B cell (primary cell): Measurements from ENCODE around the gene SEMA7A. TPM values are rescaled to one million over a fixed set of nuclear protein-coding genes. Genes with fewer than 3 reads are reported as not detected.
A peak's percentile ranks its signal among the peaks of the same experiment; 100 is the strongest.

ENCODE experiments used
- ATAC-seq: fragments of 200-7000 bp; cut with Tn5 transposase; one replicate; pipeline ENCODE4 v1.10.0; 2021; ENCODE audit warnings: low read depth, mild to moderate bottlenecking, moderate number of reproducible peaks, moderate library complexity
- CTCF ChIA-PET: fragments of 350-600 bp; sonication (Branson Sonifier 250); formaldehyde crosslinking; loops from one replicate; lab custom pipeline; 2021; ENCODE audit warnings: antibody characterized with exemption, inconsistent platforms; lab: Charles Lee
- POLR2A ChIA-PET: fragments of 350-600 bp; sonication (Branson Sonifier 250); formaldehyde crosslinking; loops from one replicate; lab custom pipeline; 2021; ENCODE audit warnings: antibody characterized with exemption; lab: Charles Lee
- DNase-seq: peaks from one replicate; pipeline ENCODE4 v3.0.0; 2013
- H2AFZ ChIP-seq: 2 replicates; pipeline ENCODE4 v1.6.1; 2012; ENCODE audit warnings: mild to moderate bottlenecking, low read depth, low read length; ENCODE audit not compliant: insufficient read depth, poor library complexity, severe bottlenecking
- H3K27ac ChIP-seq, 2 donors: 1 replicate in 1 of 2; 2 replicates in 1 of 2; pipeline ENCODE4 v1.5.1; 2012 to 2013; ENCODE audit warnings: low read length in 2 of 2, mild to moderate bottlenecking in 2 of 2, moderate library complexity in 1 of 2
- H3K27me3 ChIP-seq, 4 experiments: fragments of 200-600 bp in 1 of 4; sonication (generic) in 1 of 4; replicated peaks in 1 of 4; 1 replicate in 2 of 4; 2 replicates in 2 of 4; pipeline versions ENCODE4 v1.6.1 to v1.7.0; 2013 to 2016; ENCODE audit warnings: low read length in 3 of 4, mild to moderate bottlenecking in 2 of 4, mixed read lengths in 1 of 4, moderate library complexity in 1 of 4; ENCODE audit not compliant: insufficient read depth in 4 of 4, control insufficient read depth in 3 of 4; ENCODE audit errors: control extremely low read depth in 1 of 4
- H3K36me3 ChIP-seq, 2 experiments: replicated peaks in 1 of 2; 1 replicate in 1 of 2; 2 replicates in 1 of 2; pipeline versions ENCODE4 v1.6.1 to v1.7.1; 2013; ENCODE audit warnings: low read length in 1 of 2; ENCODE audit not compliant: insufficient read depth in 2 of 2, control insufficient read depth in 1 of 2; ENCODE audit errors: control extremely low read depth in 1 of 2, extremely low read depth in 1 of 2
- H3K4me1 ChIP-seq, 2 donors: fragments of 200-600 bp in 1 of 2; sonication (generic) in 1 of 2; 1 replicate in 1 of 2; 2 replicates in 1 of 2; pipeline versions ENCODE4 v1.5.1 to v1.6.1; 2013 to 2017; ENCODE audit warnings: low read length in 2 of 2; ENCODE audit not compliant: control insufficient read depth in 2 of 2, insufficient read depth in 2 of 2
- H3K4me2 ChIP-seq: replicated peaks from 2 replicates; pipeline ENCODE3; 2012; ENCODE audit warnings: mild to moderate bottlenecking, low read depth, low read length; ENCODE audit not compliant: poor library complexity, severe bottlenecking
- H3K4me3 ChIP-seq, 5 experiments: fragments of 200-600 bp in 1 of 5; sonication (generic) in 1 of 5; 1 replicate in 3 of 5; 2 replicates in 2 of 5; pipeline versions ENCODE4 v1.5.1 to v1.7.0; 2011 to 2016; ENCODE audit warnings: low read length in 4 of 5, mild to moderate bottlenecking in 4 of 5, low read depth in 2 of 5, control low read depth in 1 of 5, moderate library complexity in 1 of 5; ENCODE audit not compliant: insufficient read depth in 1 of 5; ENCODE audit errors: control extremely low read depth in 1 of 5, extremely low read depth in 1 of 5
- H3K79me2 ChIP-seq: fragments of 200-600 bp; sonication (generic); one replicate; pipeline ENCODE4 v1.6.0; 2016; ENCODE audit warnings: low read length; ENCODE audit not compliant: control insufficient read depth, insufficient read depth
- H3K9ac ChIP-seq: fragments of 200-600 bp; sonication (generic); 2 replicates; pipeline ENCODE4 v1.6.1; 2017; ENCODE audit warnings: mild to moderate bottlenecking, low read length, moderate library complexity
- H3K9me3 ChIP-seq, 3 donors: one replicate each; pipeline versions ENCODE4 v1.6.1 to v1.7.1; 2013; ENCODE audit warnings: low read length in 2 of 3; ENCODE audit not compliant: control insufficient read depth in 2 of 3, insufficient read depth in 1 of 3; ENCODE audit errors: control extremely low read depth in 1 of 3
- H4K20me1 ChIP-seq: 2 replicates; pipeline ENCODE4 v1.6.0; 2012; ENCODE audit warnings: mild to moderate bottlenecking, low read length; ENCODE audit not compliant: insufficient read depth, control insufficient read depth, poor library complexity, severe bottlenecking
- H3K27ac Mint-ChIP-seq: one replicate; pipeline ENCODE4 v1.8.0; 2021; ENCODE audit warnings: mixed read lengths
- H3K27me3 Mint-ChIP-seq: one replicate; pipeline ENCODE4 v1.8.0; 2021; ENCODE audit warnings: mixed read lengths
- H3K4me1 Mint-ChIP-seq: one replicate; pipeline ENCODE4 v1.8.0; 2021; ENCODE audit warnings: mixed read lengths
- H3K4me3 Mint-ChIP-seq: one replicate; pipeline ENCODE4 v1.8.0; 2021; ENCODE audit warnings: mixed read lengths
- H3K9me3 Mint-ChIP-seq: one replicate; pipeline ENCODE4 v1.8.0; 2022; ENCODE audit warnings: mixed read lengths; ENCODE audit not compliant: insufficient read depth
- EZH2 ChIP-seq: IDR thresholded peaks from 2 replicates; pipeline ENCODE4 v1.6.1; 2012; ENCODE audit warnings: borderline replicate concordance, low read depth, mild to moderate bottlenecking, moderate library complexity, low read length; ENCODE audit not compliant: insufficient read depth, poor library complexity, severe bottlenecking
- WGBS: methylation state at CpG from one replicate; pipeline ENCODE4 v1.1.5; 2013; ENCODE audit warnings: missing lambda C conversion rate; ENCODE audit not compliant: insufficient coverage; 5-methylcytosine and 5-hydroxymethylcytosine counted together
- intact Hi-C: fragments of 100-400 bp; cut with micrococcal nuclease; formaldehyde crosslinking; loops from one replicate; pipeline ENCODE4 v1.10.0; 2022
- polyA plus RNA-seq: library from polyadenylated mRNA; depleted of rRNA; stranded (reverse); fragments of >200 nt; gene quantifications from 2 replicates; pipeline ENCODE4 v1.2.3, GENCODE V29; 2012
- total RNA-seq, 2 donors: library from RNA; stranded (reverse); fragments of 120-200 nt in 1 of 2; gene quantifications; 1 replicate in 1 of 2; 2 replicates in 1 of 2; pipeline versions ENCODE4 v1.2.3 to v1.2.4, GENCODE V29; 2013 to 2022
- TF ChIP-seq, protein P1 (sequence below): fragments of 200-600 bp; IDR thresholded peaks from one replicate; pipeline ENCODE4 v1.8.0; 2022; ENCODE audit warnings: antibody characterized with exemption, mild to moderate bottlenecking

The SEMA7A gene
- total and polyA plus RNA-seq, 2 donors (not counting 1 experiment from before 2014, with no cell fraction given), result 42.0 to 44.2 TPM

GRCh38 chr15:74413350-74414080 is 20.2 kb downstream of the SEMA7A start:
- no peak overlapping the region for H3K4me3 ChIP-seq
- H3K4me3 Mint-ChIP-seq, result no peak overlapping the region
- no peak for DNase-seq
- H3K79me2 ChIP-seq, result peaks cover 36% of the 10 kb centered on the region
- H3K27me3 ChIP-seq, result no peaks in the 10 kb centered on the region
- peaks cover 3 to 87% of the 10 kb centered on the region in 2 experiments for H3K36me3 ChIP-seq
- no peak overlapping the region for H3K4me2 ChIP-seq
- TF ChIP-seq, protein P1, sequence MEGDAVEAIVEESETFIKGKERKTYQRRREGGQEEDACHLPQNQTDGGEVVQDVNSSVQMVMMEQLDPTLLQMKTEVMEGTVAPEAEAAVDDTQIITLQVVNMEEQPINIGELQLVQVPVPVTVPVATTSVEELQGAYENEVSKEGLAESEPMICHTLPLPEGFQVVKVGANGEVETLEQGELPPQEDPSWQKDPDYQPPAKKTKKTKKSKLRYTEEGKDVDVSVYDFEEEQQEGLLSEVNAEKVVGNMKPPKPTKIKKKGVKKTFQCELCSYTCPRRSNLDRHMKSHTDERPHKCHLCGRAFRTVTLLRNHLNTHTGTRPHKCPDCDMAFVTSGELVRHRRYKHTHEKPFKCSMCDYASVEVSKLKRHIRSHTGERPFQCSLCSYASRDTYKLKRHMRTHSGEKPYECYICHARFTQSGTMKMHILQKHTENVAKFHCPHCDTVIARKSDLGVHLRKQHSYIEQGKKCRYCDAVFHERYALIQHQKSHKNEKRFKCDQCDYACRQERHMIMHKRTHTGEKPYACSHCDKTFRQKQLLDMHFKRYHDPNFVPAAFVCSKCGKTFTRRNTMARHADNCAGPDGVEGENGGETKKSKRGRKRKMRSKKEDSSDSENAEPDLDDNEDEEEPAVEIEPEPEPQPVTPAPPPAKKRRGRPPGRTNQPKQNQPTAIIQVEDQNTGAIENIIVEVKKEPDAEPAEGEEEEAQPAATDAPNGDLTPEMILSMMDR, result no peak
- no peak for TF ChIP-seq EZH2
- peak overlapping the region; percentile 17 for H3K27ac Mint-ChIP-seq
- ATAC-seq, result no peak
- intact Hi-C loops, result no loop called here
- peaks cover 34% of the 10 kb centered on the region for H3K4me1 Mint-ChIP-seq
- no peaks in the 10 kb centered on the region for H3K9me3 Mint-ChIP-seq
- peaks cover 50% of the 10 kb centered on the region for H4K20me1 ChIP-seq
- no peaks in the 10 kb centered on the region for H3K9me3 ChIP-seq
- H3K4me1 ChIP-seq, result peaks cover 3 to 33% of the 10 kb centered on the region in 2 donors
- H3K9ac ChIP-seq, result no peak overlapping the region
- ChIA-PET POLR2A (interaction anchor here (0.8 to 1.5 kb wide), 2 partner anchors 9 to 10 kb away, joined by 3 read pairs; no protein-coding TSS in a partner anchor), CTCF (interaction anchor here (1.2 kb wide), 1 partner anchor 10 kb away, joined by 4 read pairs; no protein-coding TSS in a partner anchor)
- WGBS, result 91% methylated on average over 8 of the region's 9 CpGs
- H3K27ac ChIP-seq, result no peak overlapping the region
- H2AFZ ChIP-seq, result no peak overlapping the region
- no peaks in the 10 kb centered on the region for H3K27me3 Mint-ChIP-seq

DNA sequence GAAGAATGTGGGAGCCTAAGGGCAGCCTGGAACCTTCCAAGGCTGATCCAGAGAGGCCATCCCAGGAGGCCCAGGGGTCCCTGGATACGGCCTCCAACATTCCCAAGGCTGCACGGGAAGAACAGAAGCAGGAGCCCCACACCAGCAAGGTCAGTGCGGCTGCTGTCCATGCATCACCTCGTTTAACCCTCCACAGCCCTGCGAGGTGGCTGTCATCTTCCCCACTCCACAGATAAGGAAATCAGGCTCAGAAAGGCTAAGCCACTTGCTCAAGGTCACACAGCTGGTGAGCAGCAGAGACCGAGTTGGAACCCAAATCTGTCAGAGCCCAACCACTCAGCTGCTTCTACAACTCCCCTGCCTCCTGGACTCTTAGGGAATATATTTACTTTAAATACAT is 21.6 kb downstream of the SEMA7A start:
- H3K27ac ChIP-seq, result no peak overlapping the region
- DNase-seq, result no peak
- H3K4me1 Mint-ChIP-seq, result peaks cover 37% of the 10 kb centered on the region
- H3K9me3 ChIP-seq, result no peaks in the 10 kb centered on the region
- 98% methylated on average over 5 of the region's 6 CpGs for WGBS
- H3K4me3 Mint-ChIP-seq, result no peak overlapping the region
- no peak overlapping the region for H2AFZ ChIP-seq
- POLR2A ChIA-PET, result interaction anchor here (1.5 kb wide), 1 partner anchor 10 kb away, joined by 3 read pairs; no protein-coding TSS in a partner anchor
- no peaks in the 10 kb centered on the region for H3K9me3 Mint-ChIP-seq
- H4K20me1 ChIP-seq, result peaks cover 36% of the 10 kb centered on the region
- H3K9ac ChIP-seq, result no peak overlapping the region
- H3K4me1 ChIP-seq, result peaks cover 3 to 26% of the 10 kb centered on the region in 2 donors
- H3K27me3 ChIP-seq, result no peaks in the 10 kb centered on the region
- no peaks in the 10 kb centered on the region for H3K27me3 Mint-ChIP-seq
- no peak overlapping the region for H3K4me3 ChIP-seq
- no peak for TF ChIP-seq EZH2
- TF ChIP-seq, protein P1, result no peak
- H3K79me2 ChIP-seq, result peaks cover 23% of the 10 kb centered on the region
- H3K36me3 ChIP-seq, result peaks cover 3 to 73% of the 10 kb centered on the region in 2 experiments
- CTCF ChIA-PET, result interaction anchor here (1.6 kb wide), 1 partner anchor 9 kb away, joined by 5 read pairs; no protein-coding TSS in a partner anchor
- no peak for ATAC-seq
- intact Hi-C loops, result no loop called here
- H3K27ac Mint-ChIP-seq, result peak overlapping the region; percentile 6
- H3K4me2 ChIP-seq, result no peak overlapping the region
